ENCODE measurements around the gene EXOC7.

The EXOC7 gene, protein sequence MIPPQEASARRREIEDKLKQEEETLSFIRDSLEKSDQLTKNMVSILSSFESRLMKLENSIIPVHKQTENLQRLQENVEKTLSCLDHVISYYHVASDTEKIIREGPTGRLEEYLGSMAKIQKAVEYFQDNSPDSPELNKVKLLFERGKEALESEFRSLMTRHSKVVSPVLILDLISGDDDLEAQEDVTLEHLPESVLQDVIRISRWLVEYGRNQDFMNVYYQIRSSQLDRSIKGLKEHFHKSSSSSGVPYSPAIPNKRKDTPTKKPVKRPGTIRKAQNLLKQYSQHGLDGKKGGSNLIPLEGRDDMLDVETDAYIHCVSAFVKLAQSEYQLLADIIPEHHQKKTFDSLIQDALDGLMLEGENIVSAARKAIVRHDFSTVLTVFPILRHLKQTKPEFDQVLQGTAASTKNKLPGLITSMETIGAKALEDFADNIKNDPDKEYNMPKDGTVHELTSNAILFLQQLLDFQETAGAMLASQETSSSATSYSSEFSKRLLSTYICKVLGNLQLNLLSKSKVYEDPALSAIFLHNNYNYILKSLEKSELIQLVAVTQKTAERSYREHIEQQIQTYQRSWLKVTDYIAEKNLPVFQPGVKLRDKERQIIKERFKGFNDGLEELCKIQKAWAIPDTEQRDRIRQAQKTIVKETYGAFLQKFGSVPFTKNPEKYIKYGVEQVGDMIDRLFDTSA

DNA sequence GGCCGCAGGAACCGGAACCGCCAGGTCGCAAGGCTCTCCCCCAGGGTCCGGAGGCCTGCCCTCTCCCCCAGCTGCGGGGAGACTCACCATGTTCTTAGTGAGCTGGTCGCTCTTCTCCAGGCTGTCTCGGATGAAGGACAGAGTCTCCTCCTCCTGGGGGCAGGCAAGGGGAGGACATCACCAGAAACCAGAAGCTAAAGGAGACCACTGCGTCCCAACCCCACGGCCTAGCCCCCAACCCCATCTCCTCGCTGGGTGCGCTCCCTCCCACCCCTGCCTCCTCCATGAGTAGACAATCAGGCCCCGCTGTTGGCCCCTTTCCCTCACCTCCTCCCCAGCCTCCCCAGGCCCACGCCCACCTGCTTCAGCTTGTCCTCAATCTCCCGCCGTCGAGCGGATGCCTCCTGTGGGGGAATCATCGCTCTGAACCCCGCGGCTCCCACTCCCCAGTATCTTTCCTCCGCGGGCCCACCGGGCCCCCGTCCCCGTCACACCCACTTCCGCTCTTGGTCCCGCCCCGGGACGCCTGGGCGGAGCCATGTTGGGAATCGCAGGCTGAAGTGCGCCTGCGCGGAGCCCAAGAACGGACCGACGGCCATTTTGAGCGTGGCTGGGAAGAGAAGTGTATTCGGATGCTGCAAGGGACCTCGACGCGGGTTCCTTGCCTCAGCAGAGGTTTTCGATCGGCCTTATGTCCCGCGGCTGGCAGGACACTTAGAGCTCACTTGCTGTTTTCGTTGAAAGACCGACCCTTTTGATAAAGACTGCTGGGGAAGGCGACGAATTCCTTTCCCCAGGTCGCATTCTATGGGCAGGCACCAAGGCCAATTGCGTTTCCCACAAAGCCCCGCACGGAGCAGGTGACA is at the start of gene EXOC7:
Gene EXOC7, minus strand, starts transcription at position 514 of the 866 bp plus-strand sequence. Its CDS starts 95 bp downstream, at position 419.
- H3K4me3 ChIP-seq (ENCODE audit: low read depth, low read length), result peak within 1 kb of the TSS; percentile 86
- DNase-seq (ENCODE audit: low read depth), result peak; percentile 48

DNA sequence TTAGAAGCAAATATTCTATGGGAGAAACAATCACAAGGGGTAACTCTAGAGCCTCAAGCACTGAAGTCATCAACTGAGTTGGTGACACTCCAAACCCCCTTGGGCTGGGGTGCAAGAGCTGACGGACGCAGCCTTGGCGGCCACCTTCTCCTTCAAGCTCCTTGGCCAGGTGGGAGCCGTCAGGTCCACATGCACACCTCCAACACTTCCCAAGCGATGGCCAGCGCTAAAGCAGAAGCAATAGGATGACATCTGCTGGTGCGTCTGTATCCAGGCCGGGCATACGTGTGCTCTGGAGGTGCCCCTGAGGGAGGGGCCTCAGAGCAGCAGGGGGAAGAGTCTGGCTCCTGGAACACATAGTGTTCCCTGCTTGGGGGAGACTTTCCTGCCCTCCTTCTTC is 49.6 kb upstream of the EXOC7 start:
- no peak overlapping the region for H3K4me3 ChIP-seq (ENCODE audit: low read depth, low read length)
- no peak for DNase-seq (ENCODE audit: low read depth)

- H3K4me3 ChIP-seq (ENCODE audit: low read depth, low read length), result no peak overlapping the region
- DNase-seq (ENCODE audit: low read depth), result no peak
Measured at GRCh38 chr17:76152591-76152990, 49.0 kb upstream of the EXOC7 start.

DNA sequence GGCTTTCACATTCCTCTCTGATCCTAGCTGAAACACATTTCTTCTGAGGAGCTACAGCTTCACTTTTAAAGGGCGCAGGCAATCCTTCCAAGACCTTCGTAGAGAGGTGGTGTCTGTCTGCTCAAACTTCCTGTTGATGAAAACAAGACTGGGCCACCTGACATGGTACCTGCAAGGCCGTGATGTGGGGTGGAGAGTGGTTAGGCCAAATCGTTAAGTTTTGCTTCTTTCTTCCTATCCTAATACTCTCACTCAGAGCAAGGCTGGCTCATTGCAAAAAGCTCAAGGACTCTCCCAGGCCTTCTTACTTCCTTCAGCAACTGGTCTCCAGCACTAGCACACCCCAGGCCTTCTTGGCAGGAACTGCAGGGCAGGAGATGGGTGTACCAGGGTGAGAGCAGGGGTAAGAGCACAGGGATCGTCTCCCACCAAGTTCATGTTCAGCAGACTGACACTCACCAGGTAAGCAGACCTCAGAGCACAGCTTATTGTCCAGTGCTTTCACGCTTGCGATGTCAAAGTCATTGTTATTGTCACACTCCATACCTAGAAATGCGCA is 48.4 kb upstream of the EXOC7 start:
- no peak for DNase-seq (ENCODE audit: low read depth)
- H3K4me3 ChIP-seq (ENCODE audit: low read depth, low read length), result no peak overlapping the region

DNA sequence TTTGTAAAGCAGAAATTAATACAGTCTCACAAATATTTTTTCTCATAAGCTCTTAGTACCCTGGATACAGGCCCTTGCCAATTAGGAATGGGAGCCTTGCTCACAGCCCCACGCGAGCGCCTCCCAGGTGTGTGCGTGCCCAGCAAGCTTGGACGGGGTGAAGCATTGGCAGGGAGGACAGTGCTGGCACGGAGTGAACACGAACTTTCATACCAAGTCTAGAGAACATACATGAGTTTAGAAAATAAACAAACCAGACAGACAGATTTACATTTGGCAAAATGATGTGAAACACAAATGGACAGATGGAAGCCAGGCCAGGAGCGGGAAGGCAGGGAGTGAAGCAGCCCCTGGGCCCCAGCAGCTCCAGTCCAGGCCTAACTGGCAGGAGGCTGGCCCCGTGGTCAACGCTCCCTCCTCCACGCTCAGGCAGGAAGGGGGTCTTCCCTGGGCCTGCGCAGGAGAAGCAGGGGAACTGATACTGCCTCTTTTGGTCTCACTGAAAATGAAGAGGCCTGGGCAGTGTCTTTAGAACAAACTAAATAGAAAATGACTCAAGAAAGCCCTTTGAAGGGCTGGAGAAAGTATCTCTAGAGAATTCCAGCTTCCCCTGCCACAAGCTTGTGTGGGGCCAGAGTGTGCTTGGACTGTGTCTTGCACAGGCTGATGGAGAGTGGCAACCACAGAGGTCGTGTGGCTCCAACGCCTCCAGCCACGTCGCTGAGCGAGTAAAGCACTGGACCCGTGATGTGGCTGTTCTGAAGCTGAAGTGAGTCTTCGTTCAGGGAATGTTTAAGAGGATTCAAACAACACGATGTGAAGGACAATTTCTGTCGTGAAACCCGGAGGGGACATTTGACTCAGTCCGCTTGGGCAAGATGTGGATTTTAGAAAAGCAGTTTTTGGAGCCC is 47.4 kb upstream of the EXOC7 start:
- no peak overlapping the region for H3K4me3 ChIP-seq (ENCODE audit: low read depth, low read length)
- no peak for DNase-seq (ENCODE audit: low read depth)

DNA sequence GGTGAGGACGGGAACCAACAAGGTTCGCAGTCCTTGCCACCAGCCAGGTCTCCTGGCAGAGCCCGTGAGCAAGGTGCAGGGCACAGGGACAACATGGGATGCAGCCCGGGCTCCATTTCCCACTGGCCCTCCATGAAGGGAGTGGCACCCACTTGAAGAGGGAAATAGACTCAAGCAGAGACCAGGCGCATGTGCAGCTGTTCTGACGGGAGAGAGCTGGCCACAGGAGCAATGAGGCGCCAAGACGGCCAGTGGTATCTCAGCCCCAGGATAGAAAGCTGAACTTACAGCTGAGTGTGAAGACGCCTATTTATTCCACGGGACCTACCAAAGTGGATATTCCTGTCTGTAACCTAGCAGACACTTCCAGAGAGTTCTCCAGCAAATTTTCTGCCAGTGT is 45.6 kb upstream of the EXOC7 start:
- no peak overlapping the region for H3K4me3 ChIP-seq (ENCODE audit: low read depth, low read length)
- DNase-seq (ENCODE audit: low read depth), result no peak

DNA sequence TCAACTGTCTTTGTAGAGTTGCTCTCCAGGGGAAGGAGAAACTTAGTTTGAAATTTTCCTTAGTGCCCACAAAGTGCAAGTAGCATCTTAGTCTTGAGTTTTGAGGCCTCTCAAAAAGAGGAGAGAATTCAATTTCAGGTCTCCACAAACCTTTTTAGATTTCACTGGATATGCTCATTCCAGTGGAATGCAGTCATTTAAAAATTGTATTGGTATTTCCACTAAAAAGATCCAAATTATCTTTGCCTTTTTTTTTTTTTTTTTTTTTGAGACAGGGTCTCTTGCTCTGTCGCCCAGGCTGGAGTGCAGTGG is 44.4 kb upstream of the EXOC7 start:
- H3K4me3 ChIP-seq (ENCODE audit: low read depth, low read length), result no peak overlapping the region
- DNase-seq (ENCODE audit: low read depth), result no peak

- no peak for DNase-seq (ENCODE audit: low read depth)
Measured at GRCh38 chr17:76147211-76148014, 43.8 kb upstream of the EXOC7 start.

DNA sequence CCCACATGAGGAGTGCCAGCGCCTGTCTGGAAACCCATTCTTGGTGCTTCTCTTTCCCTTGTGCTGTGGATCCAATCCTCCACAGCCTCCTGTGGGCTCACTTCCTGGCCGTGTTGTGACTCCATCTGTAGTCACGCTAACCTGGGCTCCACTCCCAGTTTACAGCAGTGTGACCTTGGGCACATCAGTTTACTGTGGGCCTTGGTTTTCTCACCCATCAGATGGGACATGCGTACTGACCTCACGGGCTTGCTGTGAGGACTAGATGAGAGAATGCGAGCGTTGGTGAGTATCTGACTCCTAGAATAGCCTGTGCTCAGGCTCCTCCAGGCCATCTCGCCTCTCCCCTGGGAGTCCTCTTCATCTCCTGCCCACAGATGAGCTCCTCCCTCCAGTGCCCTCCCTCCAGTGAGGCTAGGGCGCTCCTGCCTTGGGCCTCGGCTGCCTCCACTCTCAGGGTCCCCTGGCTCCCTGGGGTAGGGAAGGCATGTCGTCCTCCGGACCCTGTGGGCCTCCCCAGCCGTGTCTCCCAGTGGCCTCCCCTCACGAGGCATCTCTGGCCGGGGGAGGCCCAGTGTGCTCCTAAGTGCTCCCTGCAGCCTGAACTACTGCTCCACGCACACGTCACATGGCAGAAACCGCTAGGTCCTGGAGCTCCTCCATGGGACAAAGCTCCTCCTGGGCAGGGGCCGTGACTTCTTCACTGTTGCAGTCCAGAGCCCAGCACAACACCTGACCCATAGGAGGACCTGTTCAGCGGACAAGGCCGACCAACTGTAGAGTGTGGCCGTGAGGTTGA is 42.7 kb upstream of the EXOC7 start:
- H3K4me3 ChIP-seq (ENCODE audit: low read depth, low read length), result no peak overlapping the region
- no peak for DNase-seq (ENCODE audit: low read depth)

More at GRCh38 chr17:76147211-76148014, 43.8 kb upstream of the EXOC7 start:
- no peak overlapping the region for H3K4me3 ChIP-seq (ENCODE audit: low read depth, low read length)

DNA sequence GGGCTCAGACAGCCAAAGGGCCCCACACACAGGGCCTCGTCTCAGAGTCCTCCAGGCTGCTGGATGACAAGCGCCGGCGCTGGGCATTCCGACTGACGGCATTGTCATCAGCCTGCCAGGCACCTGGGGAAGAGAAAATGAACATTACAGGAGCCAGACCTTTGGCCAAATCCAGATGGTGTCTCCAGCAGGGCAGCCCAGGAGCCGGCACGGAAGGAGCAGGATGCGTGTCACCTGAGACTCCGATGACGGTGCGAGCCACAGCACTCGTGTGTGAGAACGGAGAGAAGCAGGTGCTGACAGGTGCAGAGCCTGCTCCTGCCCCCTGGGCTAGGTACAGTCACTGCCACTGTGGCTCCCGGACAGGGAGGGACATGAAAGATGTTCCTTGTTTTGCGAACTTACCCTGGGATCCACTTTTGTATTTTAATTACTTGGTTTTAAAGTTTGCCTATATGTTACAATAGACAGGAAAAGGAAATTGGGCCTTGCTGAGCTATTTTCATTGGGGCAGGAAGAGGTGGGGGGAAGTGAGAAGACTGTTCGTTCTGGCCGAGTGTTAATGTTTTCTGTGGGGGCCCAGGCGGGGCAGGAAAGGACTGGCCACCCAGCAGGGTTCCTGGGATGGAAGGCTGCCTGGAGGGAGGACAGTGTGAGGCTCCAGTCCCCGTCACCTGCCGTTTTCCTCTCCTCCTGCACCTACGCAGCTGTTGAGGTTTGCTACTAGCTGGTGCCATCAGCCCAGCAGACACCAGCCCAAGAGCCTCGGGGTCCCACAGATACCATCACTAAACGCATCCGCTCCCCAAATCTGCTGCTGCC is 41.9 kb upstream of the EXOC7 start:
- no peak overlapping the region for H3K4me3 ChIP-seq (ENCODE audit: low read depth, low read length)
- DNase-seq (ENCODE audit: low read depth), result no peak

GRCh38 chr17:76142585-76143041 is 39.0 kb upstream of the EXOC7 start:
- no peak overlapping the region for H3K4me3 ChIP-seq (ENCODE audit: low read depth, low read length)
- DNase-seq (ENCODE audit: low read depth), result no peak

GRCh38 chr17:76142039-76142584 is 38.5 kb upstream of the EXOC7 start:
- no peak for DNase-seq (ENCODE audit: low read depth)
- H3K4me3 ChIP-seq (ENCODE audit: low read depth, low read length), result no peak overlapping the region

DNA sequence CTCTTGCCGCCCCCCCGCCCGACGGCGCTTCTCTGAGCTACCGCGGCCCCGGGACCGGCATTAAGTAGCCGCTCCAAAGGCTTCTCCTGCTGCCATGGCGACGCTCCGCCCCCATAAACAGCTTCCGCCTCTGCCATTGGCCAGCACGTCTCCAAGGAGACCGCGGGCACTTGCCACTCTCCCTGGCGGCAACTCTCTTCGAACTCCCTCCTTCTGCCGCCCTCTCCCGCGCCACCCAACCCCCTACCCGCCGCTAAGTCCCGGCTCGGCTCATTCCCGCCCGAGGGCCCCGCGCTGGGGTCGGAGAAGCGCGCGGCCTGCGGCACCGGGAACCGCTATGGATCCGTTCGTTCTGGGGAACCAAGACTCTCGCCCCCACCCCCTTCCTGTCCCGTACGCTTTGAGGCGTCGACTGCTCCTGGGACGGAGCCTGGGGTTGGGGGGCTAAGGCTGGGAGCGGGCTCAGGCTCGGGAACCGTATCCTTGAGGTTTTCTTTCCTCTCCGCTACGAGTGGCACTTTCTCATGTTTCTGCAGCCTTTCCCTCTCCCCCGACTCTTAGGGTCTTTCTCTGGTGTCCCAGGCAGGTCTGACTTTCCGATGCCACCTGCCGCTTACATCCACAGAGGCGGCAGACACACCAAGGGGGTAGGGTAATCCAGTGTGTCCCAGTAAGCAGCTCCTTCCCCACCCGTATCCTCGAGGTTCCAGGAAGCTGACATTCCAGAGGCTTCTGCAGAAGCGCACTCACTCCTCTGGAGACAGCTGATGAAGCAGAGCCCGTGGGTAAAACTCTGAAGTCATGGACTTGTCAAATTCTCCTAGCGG is 37.8 kb upstream of the EXOC7 start, which contains the start of gene FOXJ1:
Gene FOXJ1, minus strand, starts transcription at position 34 of the 827 bp plus-strand sequence. CDS start 850 bp downstream, outside the sequence.
- H3K4me3 ChIP-seq (ENCODE audit: low read depth, low read length), result peak within 1 kb of the TSS; percentile 55
- peak; percentile 10 for DNase-seq (ENCODE audit: low read depth)

GRCh38 chr17:76140661-76141211 is 37.1 kb upstream of the EXOC7 start:
- DNase-seq (ENCODE audit: low read depth), result no peak
- H3K4me3 ChIP-seq (ENCODE audit: low read depth, low read length), result peak overlapping the region; percentile 55
